OCI-LY7 (cell line): Measurements from ENCODE around the gene IGFALS. TPM values are rescaled to one million over a fixed set of nuclear protein-coding genes. Genes with fewer than 3 reads are reported as not detected.
A peak's percentile ranks its signal among the peaks of the same experiment; 100 is the strongest.

ENCODE experiments used
- BruUV-seq: library from RNA; stranded (reverse); fragments of 400-500 nt; replicated peaks from 2 replicates; lab custom pipeline; 2021; lab: Mats Ljungman, UMichigan
- CTCF ChIA-PET: fragments of 300-600 bp; sonication (Branson Sonifier 250); formaldehyde crosslinking; loops from one replicate; lab custom pipeline; 2022; ENCODE audit warnings: antibody characterized with exemption; ENCODE audit not compliant: unreplicated experiment; lab: Charles Lee
- POLR2A ChIA-PET: fragments of 300-600 bp; sonication (Branson Sonifier 250); formaldehyde crosslinking; loops from one replicate; lab custom pipeline; 2022; ENCODE audit warnings: antibody characterized with exemption; lab: Charles Lee
- DNase-seq: peaks from one replicate; pipeline ENCODE4 v3.0.0-alpha.2; 2015; ENCODE audit warnings: low spot score
- H2AFZ ChIP-seq: fragments of 200-600 bp; sonication (generic), shearing (Covaris generic); 2 replicates; pipeline ENCODE4 v1.6.1; 2014; ENCODE audit warnings: mild to moderate bottlenecking, antibody characterized with exemption, low read length, moderate library complexity
- H3K27ac ChIP-seq: fragments of 200-600 bp; sonication (generic); 2 replicates; pipeline ENCODE4 v1.5.1; 2014; ENCODE audit warnings: mixed run types, low read depth, mild to moderate bottlenecking, moderate library complexity, low read length, inconsistent platforms; ENCODE audit not compliant: poor library complexity, severe bottlenecking
- H3K36me3 ChIP-seq: fragments of 200-600 bp; sonication (generic); 2 replicates; pipeline ENCODE4 v1.6.1; 2014; ENCODE audit warnings: mild to moderate bottlenecking, antibody characterized with exemption, low read length, moderate library complexity, mixed read lengths; ENCODE audit not compliant: insufficient read depth
- H3K4me1 ChIP-seq: fragments of 200-600 bp; sonication (generic); 2 replicates; pipeline ENCODE4 v1.5.1; 2014; ENCODE audit warnings: mild to moderate bottlenecking, low read length; ENCODE audit not compliant: insufficient read depth, poor library complexity, severe bottlenecking
- H3K4me2 ChIP-seq: fragments of 200-600 bp; sonication (generic); 2 replicates; pipeline ENCODE4 v1.6.1; 2014; ENCODE audit warnings: mild to moderate bottlenecking, low read length
- H3K4me3 ChIP-seq: fragments of 200-600 bp; sonication (generic); 2 replicates; pipeline ENCODE4 v1.5.1; 2014; ENCODE audit warnings: mild to moderate bottlenecking, low read depth, low read length; ENCODE audit not compliant: poor library complexity, severe bottlenecking
- H3K79me2 ChIP-seq: fragments of 200-600 bp; sonication (generic); 2 replicates; pipeline ENCODE4 v1.6.1; 2016; ENCODE audit warnings: low read depth, mild to moderate bottlenecking, low read length, moderate library complexity, mixed read lengths; ENCODE audit not compliant: insufficient read depth
- H3K9me2 ChIP-seq: fragments of 200-600 bp; sonication (generic); 2 replicates; pipeline ENCODE4 v1.6.1; 2016; ENCODE audit warnings: mild to moderate bottlenecking, low read length, mixed read lengths; ENCODE audit not compliant: insufficient read depth
- H3K9me3 ChIP-seq: fragments of 200-600 bp; sonication (generic); 2 replicates; pipeline ENCODE4 v1.6.1; 2014; ENCODE audit warnings: mild to moderate bottlenecking, mixed run types, low read length, mixed read lengths
- H4K20me1 ChIP-seq: fragments of 200-600 bp; sonication (generic); 2 replicates; pipeline ENCODE4 v1.6.1; 2014; ENCODE audit warnings: mild to moderate bottlenecking, antibody characterized with exemption, low read length, moderate library complexity, mixed read lengths; ENCODE audit not compliant: insufficient read depth
- EZH2phosphoT487 ChIP-seq: fragments of 200-600 bp; sonication (generic); IDR thresholded peaks from 2 replicates; pipeline ENCODE4 v1.6.1; 2018; ENCODE audit warnings: low read depth, borderline replicate concordance, mild to moderate bottlenecking, mixed run types, antibody characterized with exemption, low read length, moderate library complexity, mixed read lengths
- intact Hi-C: fragments of 100-400 bp; cut with micrococcal nuclease; formaldehyde crosslinking; loops from one replicate; pipeline ENCODE4 v1.10.0; 2022; ENCODE audit not compliant: unreplicated experiment
- total RNA-seq, 2 experiments: library from RNA; depleted of rRNA in 1 of 2; stranded (reverse); fragments of >200 nt in 1 of 2; shearing (Covaris generic) in 1 of 2; gene quantifications; 2 replicates each; pipeline ENCODE4 v1.2.3, GENCODE V29; 2014 to 2022
- TF ChIP-seq, protein P1 (sequence below): fragments of 200-600 bp; sonication (generic); conservative IDR thresholded peaks from 2 replicates; pipeline ENCODE4 v1.5.1; 2014; ENCODE audit warnings: mild to moderate bottlenecking, antibody characterized with exemption, low read length, moderate library complexity, mixed read lengths

The IGFALS gene
- total RNA-seq, 2 experiments from 2014 or later: 0.13 TPM; not detected in 1

GRCh38 chr16:1769402-1770300 is 23.9 kb downstream of the IGFALS start:
- TF ChIP-seq, protein P1, sequence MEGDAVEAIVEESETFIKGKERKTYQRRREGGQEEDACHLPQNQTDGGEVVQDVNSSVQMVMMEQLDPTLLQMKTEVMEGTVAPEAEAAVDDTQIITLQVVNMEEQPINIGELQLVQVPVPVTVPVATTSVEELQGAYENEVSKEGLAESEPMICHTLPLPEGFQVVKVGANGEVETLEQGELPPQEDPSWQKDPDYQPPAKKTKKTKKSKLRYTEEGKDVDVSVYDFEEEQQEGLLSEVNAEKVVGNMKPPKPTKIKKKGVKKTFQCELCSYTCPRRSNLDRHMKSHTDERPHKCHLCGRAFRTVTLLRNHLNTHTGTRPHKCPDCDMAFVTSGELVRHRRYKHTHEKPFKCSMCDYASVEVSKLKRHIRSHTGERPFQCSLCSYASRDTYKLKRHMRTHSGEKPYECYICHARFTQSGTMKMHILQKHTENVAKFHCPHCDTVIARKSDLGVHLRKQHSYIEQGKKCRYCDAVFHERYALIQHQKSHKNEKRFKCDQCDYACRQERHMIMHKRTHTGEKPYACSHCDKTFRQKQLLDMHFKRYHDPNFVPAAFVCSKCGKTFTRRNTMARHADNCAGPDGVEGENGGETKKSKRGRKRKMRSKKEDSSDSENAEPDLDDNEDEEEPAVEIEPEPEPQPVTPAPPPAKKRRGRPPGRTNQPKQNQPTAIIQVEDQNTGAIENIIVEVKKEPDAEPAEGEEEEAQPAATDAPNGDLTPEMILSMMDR: no peak
- TF ChIP-seq EZH2phosphoT487: no peak
- no peak overlapping the region for H2AFZ ChIP-seq
- peak overlapping the region; percentile 98 for H3K4me3 ChIP-seq
- H3K4me1 ChIP-seq: peaks cover 17% of the 10 kb centered on the region
- H3K27ac ChIP-seq: no peak overlapping the region
- peaks cover 66% of the 10 kb centered on the region for H3K36me3 ChIP-seq
- H3K4me2 ChIP-seq: peak overlapping the region; percentile 100; the same call in 1 of the 2 replicates
- H3K79me2 ChIP-seq: peaks cover 24% of the 10 kb centered on the region; the same call in 1 of the 2 replicates
- no peaks in the 10 kb centered on the region for H3K9me2 ChIP-seq
- H3K9me3 ChIP-seq: no peaks in the 10 kb centered on the region
- intact Hi-C loops: loop anchor here (5.0 kb wide), 1 partner anchor 157 kb away; the partner anchor contains the start of genes CRAMP1 and IFT140
- no TSS peak for BruUV-seq
- POLR2A ChIA-PET: no interaction called here
- no peaks in the 10 kb centered on the region for H4K20me1 ChIP-seq
- CTCF ChIA-PET: no interaction called here
- no peak for DNase-seq

GRCh38 chr16:1768767-1769401 is 24.6 kb downstream of the IGFALS start:
- H3K36me3 ChIP-seq: peaks cover 74% of the 10 kb centered on the region
- no peak overlapping the region for H3K4me3 ChIP-seq
- no peaks in the 10 kb centered on the region for H3K9me3 ChIP-seq
- no peaks in the 10 kb centered on the region for H3K9me2 ChIP-seq
- H3K4me2 ChIP-seq: no peak overlapping the region
- ChIA-PET POLR2A (no interaction called here), CTCF (no interaction called here)
- no peak overlapping the region for H2AFZ ChIP-seq
- H3K27ac ChIP-seq: no peak overlapping the region
- H3K79me2 ChIP-seq: peaks cover 17% of the 10 kb centered on the region; the same call in 1 of the 2 replicates
- TF ChIP-seq, protein P1: no peak
- TF ChIP-seq EZH2phosphoT487: no peak
- intact Hi-C loops: no loop called here
- H4K20me1 ChIP-seq: no peaks in the 10 kb centered on the region
- DNase-seq: no peak
- BruUV-seq: TSS peak; percentile 48
- H3K4me1 ChIP-seq: peaks cover 10% of the 10 kb centered on the region
